Suppressor macrophage treated with lipopolysaccharide for 4 hours (primary cell): ENCODE results near the gene ARPIN.
A peak's percentile ranks its signal among the peaks of the same experiment; 100 is the strongest.
"Not testable (repeated sequence)": the region's sequence is repeated elsewhere in the genome, so short reads cannot be mapped to it uniquely, and the experiment has no call there.

Source experiments
- DNase-seq: peaks from one replicate; pipeline ENCODE4 v3.0.0-alpha.2; 2020

The ARPIN gene

DNA sequence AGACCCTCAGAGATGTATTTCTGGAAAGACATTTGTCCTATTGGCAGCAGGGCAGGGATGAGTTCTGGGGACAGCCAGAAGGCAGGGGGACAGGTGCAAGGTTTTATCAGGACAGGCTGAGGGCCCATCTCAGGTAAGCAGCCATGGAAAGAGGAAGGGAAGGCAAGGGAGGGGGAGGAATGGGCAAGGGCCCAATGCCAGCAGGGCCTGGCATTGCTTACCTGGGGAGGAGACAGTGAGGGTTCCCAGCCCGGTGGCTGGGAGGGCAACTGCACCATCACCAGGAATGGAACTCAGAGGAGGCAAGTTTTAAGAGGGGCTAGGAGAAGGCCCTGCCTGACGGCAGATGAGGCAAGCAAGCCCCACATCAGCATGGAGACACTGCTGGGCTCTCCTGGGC lies 3.1 kb downstream of the ARPIN start:
- DNase-seq, result no peak

DNA sequence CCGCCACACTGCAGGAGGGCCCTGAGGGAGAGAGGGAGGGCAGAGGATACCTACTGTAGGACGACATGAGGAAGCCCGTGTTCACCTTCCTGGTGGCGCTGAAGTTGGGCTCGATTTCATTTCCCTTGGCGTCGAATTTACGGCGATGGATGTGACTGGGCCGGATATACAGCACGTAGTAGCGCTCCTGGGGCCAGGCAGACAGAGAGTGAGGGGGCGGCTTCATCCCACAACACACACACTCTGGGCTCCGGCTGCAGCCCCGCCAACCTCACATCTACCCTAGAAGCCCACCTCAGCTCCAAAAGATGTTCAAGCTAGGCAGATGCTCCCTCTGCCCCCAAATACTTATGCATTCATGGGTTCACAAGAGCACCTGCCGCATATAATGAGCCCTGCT lies 4.5 kb downstream of the ARPIN start:
- no peak for DNase-seq

DNA sequence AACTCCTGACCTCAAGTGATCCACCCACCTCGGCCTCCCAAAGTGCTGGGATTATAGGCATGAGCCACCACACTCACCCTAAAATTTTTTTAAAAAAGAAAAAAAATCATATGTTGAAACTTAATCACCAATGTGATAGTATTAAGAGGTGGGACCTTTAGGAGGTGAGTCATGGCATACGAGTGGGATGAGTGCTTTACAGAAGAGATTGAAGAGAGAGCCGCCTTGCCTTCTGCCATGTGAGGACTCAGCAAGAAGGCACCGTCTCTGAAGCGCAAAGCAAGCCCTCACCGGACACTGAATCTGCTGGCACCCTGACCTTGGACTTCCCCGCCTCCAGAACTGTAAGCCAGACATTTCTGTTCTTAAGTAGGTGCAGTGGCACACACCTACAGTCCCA lies 5.5 kb downstream of the ARPIN start:
- no peak for DNase-seq

DNA sequence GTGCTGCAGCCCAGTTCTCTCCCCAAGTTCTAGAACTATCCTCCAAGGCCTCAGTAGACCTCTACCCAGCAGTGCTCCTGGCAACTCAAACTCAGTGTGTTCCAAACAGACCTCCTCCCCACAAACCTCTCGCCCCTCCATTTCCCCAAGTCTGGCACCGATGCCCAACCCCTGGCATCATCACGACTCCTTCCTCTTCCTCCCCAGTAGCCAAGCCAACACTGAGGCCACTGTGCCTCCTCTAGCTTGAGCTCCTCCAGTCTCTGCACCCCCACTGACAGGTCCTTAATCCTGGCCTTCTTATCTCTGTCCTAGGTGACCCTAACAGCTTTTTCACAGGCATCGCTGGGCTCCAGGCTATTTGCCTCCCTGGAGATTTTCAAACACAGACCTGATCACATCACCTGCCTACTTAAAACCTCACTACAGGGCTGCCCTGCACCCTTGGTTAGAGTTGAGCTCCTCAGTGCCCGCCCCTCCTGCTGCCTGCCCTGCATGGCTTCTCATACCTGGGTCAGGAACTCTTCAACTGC lies 6.8 kb downstream of the ARPIN start:
- no peak for DNase-seq

DNA sequence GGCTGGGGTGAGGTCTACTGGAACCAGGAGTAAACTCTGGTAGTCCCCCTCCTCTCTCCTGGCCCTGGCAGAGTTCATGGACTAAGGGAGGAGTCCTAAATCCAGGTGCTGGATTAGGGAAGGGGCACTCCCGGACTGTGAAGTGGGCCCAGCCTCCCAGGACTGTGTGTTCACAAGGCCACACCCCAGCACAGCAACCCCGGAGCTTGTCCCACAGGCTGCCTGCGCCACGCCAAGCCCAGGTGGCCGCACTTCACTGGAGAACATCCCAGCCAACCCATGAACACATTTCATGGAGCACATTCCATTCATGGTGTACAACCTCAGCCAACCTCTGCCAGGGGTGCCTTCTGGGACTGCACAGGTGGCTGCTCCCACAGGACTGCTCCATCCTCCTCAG lies 8.2 kb downstream of the ARPIN start:
- no peak for DNase-seq

DNA sequence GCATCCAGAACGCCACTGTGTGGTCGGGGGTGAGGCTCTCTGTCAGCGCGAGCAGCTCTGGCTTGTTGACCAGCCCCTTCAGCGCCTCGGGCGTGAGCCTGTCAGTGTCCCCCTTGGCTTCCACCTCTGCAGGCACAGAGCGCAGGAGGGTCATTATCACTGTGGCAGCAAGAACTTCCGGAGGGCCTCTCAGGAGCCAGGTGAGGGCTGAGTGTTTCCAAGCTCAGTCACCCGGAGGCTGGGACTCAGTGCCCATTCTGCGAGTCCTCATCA lies 9.0 kb downstream of the ARPIN start:
- no peak for DNase-seq

DNA sequence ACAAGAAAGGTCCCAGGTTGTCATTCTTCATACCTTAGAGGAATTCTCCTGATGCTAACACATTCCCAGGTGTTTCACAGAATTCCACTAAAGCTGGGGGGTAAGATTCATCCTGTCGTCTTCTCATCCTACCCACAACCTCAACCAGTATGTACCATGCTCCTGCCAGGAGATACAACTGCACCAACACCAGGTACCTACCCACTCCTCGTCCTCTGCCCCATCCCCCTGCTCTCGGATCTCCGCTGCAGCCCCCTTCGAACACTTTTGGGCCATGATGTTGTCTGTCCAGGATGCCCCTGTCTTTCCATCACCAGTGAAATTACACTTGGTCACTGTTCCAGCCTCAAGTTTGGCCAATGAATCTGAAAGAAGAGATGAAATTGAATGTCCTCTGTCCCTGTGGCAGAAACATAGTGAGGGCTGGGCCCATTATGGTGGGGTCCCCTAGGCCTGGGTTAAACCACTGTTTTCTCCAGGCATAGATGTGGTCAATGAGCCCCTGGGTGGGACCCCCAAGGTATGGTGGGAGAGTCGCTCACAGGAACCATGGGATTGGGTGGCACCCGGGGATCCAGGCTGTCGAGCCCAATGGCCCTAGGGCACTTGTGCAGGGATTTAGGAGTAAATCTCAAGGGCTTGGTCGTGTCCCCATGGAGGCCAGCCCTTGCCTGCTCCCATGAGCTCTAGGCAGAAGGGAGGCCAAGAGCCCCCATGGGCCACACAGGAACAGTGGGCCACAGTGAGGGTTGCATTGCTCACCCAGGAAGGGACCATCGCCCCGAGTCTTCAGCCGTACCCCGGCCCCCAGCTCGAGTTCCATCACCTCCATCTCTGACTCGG lies 9.5 kb downstream of the ARPIN start:
- no peak for DNase-seq

DNA sequence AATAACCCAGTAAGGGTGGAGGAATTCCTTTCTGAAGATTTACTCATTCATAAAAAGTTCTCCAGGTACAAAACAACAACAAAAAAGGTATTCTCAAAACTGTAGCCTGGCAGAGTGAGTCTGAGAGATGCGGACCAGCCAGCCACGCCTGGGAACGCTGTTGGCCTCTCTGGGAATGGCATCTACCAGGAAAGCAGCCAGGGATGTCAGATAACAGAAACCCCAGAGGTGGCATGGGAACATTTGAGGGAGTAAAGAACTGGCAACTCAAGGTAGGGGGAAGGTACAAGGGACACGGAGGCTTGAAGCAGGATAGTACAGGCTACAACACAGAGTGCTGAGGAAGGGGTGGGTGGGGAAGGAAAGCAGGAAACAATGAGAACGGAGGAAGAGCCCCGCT lies 11.9 kb downstream of the ARPIN start:
- DNase-seq, result no peak

DNA sequence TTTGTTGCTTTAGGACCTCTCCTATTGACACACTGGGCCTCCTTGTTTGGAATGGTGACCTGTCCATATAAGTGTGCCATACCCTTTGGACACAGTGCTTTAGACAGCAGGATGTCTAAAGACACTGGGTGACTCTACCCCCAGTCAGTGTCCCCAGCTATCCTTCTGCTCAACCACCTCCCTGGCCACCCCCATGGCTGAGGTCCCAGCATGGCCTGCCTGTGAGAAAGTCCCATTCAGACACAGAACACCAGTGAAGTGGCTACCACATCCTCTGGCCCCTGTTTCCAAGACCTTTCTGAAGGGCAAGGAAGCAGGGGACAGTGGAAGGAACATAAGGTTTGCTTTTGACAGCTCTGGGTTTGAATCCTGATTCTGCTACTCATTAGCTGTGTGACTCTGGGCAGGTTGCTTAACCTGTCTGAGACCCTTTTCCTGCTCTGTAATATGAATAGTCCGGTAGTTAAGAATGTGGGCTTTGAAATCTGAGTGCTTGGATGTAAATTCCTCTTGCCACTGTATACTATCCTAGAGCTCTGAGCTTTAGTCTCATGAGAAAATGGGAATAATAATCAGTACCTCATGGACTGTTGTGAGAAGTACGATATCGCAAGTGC lies 12.7 kb downstream of the ARPIN start:
- no peak for DNase-seq

DNA sequence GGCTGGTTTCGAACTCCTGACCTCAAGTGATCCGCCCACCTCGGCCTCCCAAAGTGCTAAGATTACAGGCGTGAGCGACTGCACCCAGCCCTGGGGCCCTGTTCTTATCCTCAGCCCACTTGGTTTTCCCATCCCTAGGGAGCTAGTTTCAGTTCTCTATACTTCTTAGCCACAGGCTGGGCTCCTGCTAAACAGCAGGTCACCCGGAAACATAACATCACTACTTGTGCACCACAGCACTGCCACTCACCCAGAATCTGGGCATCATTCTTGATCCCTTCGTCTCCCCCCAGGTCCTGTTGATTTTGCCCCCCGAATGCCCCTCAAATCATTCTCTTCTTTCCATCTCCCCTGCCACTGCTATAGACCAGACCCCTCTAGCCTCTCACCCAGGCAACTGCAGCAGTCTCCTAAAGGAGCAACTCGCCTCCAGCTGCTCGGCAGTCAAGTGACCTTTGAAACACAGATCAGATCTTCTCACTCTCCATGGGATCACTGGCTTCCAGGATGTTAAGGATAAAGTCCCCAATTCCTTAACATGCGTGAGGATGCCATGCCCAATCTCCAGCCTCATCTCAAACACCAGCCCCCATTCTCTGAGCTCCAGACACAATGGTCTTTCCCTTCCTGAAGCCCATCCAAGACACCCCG lies 13.3 kb downstream of the ARPIN start:
- peak; percentile 74 for DNase-seq

DNA sequence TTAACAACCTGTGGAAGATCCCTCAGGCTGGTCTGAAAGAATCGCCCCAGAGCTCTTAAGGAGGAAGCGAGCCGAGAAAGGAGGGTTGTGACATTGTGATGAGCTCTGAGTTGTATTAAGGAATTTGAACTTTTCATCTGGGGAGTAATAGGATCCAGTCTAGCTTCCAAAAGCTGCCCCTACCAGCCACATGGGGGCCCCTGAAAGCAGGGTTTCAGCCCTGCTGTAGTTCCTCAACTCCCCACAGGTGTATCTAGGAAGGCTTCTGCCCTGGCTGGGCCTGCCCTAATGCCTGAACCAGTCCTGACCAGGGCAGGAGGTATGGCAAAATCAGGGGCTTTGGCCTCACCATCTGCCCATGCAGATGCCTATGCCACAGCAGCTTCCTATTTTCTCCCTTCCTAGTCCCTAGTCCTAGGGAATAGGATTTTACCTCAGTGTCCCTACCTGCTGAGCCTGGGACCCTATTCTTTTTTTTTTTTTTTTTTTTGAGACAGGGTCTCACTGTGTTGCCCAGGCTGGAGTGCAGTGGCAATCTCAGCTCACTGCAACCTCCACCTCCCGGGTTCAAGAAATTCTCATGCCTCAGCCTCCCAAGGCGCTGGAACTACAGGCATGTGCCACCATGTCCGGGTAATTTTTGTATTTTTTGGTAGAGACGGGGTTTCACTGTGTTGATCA lies 14.0 kb downstream of the ARPIN start:
- peak; percentile 17 for DNase-seq

DNA sequence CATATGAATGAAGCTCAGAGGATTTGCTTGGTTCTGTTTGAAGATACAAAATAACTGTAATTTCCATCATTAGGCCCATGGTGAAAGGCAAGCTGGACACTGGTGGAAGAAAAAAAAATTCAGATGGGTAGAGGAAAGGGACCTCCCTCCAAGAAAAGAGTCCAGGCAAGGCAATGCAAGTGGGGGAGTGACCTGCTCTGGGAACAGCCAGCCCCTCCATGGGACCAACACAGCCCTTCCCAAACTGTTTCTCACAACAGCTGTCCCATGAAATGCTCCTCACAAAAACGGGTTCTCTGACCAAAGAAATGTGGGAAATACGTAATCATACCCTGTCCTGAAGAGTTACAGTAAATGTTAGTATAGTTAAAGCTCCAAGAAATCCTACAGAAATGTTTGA lies 14.6 kb downstream of the ARPIN start:
- no peak for DNase-seq

DNA sequence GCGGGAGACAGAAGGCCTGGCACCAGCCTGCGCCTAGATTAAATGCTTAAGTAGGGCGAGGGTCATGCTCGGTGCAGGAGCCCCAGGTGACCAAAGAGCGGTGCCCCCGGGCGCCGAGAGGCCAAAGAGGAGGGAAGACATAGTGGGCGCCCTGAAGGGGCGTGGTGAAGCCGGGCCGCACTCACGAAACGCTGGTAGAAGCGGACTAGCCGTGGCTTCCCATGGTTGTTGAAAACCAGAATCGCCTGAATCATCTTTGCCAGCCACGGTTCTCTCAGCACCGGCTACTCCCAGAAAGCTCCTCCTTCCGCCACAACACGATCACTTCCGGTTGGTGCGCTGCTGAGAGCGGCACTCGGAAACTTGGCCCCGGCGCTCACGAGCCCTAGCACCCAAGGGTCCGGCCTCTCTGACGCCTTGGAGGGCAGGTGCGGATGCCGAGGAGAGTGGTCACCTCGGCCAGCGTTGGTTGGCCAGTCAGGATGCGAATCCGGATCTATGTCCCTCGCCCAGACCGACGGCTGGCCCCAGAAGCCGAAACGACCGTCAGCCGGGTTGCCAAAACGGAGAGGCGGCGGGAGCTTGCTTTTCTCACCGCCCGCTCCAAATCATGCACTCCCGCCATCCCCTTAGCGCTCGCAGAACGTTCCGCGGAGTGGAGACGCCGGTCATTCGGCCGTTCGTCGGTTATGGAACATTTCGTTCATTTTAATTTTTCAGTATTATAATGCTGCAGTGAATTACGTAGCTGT lies 18.9 kb downstream of the ARPIN start, which contains the start of gene AP3S2:
Gene AP3S2 (minus strand): TSS at position 299 of the 752 bp plus-strand sequence. CDS start 45 bp downstream, at position 254.
- DNase-seq, result peak; percentile 95

DNA sequence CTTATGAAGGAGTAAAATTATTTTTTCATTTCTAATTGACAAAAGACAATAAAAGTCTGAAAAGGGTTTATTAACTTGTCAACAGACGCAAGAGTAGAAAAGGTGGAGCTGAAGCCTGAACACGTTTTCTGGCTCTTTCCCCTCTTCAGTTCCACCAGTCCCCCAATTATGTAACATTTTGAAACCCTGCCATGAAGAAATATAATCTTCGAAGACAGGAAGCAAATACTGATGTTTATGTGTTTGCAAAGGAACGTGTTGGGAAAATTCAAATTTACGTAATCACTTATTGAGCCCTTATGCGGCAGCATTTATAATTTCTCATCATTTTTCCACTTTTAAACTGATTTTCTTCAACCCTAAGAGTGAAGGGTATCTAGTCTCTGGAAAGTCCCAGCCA lies 19.7 kb downstream of the ARPIN start:
- peak; percentile 79 for DNase-seq

DNA sequence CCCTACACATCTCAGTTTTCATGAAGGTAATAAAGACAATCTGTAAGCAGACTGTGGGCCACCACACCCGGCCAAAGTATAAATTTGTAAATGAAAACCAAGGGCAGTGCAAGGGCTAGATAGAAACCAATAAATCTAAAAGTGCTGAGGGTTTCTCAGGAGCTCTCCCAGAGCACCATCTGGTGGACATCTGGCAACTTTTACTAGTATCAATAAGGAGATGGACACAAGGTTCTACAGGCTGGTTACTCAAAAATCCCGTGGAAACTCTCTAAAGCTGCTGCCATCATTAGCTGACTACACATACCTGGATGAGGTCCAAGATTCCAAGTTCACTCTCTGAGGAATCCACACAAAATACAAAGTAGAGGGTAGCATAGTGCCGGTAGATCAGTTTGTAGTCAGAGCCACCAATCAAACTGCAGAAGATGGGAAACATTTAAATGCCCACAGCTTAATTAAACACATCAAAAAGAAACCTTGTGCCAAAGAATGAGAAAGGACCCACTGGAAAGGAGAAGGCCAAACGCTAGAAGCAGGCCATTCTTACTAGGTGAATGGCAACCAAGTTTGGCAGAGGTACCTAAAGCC lies 24.4 kb downstream of the ARPIN start:
- DNase-seq, result peak; percentile 74

DNA sequence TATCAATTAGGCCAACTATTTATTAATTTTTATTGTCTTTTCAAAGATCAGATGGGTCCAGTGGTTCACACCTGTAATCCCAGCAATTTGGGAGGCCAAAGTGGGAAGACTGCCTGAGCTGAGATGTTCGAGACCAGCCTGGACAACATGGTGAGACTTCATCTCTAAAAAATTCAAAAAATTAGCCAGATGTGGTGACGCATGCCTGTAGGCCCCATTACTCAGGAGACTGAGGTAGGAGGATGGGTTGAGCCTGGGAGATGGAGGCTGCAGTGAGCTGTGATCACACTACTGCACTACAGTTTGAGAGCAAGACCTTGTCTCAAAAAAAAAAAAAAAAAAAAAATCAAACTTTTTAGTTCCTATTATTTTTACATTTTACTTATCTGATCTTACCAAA lies 27.1 kb downstream of the ARPIN start:
- DNase-seq, result no peak

DNA sequence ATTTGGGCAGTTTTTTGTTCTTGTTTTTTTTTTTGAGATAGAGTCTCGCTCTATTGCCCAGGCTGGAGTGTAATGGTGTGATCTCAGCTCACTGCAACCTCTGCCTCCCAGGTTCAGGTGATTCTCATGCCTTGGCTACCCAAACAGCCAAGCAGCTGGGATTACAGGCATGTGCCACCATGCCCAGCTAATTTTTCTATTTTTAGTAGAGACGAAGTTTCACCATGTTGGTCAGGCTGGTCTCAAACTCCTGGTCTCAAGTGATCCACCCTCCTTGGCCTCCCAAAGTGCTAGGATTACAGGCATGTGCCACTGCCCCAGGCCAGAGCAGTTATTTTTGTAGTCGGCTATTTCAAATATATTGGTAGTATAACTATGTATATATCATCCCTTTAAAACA lies 27.6 kb downstream of the ARPIN start:
- DNase-seq, result not testable (repeated sequence)

DNA sequence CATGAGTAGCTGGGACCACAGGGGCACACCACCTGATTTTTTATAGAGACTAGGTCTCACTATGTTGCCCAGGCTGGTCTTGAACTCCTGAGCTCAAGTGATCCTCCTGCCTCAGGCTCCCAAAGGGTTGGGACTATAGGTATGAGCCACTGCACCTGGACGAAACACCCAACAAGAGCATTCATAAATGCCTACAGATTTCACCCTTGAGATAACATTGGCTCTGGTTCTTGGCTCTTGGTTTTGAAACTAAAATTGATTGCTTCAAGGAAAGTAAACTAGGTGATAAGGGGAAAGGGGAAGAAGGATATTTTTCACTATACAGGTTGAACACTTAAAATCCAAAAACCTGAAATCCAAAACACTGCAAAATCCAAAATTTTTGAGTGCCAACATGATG lies 29.2 kb downstream of the ARPIN start:
- DNase-seq, result no peak

DNA sequence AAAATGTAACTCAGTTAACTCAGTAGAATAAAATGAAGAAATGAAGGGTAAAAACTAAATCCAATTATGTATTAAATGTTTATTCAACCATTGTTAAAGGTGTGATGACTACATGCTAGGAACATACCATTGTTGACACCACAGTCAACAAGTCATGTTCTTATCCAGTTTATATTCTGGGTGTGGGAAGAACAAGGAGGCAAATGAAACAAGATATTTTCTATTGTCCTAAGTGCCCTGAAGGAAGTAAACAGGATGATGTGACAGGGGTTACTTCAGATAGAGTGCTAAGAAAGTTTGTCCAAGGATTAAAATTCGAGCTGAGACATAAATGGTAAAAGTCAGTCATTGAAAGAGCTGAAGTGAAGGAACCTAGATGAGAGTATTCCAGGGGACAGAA lies 32.0 kb downstream of the ARPIN start:
- DNase-seq, result no peak

DNA sequence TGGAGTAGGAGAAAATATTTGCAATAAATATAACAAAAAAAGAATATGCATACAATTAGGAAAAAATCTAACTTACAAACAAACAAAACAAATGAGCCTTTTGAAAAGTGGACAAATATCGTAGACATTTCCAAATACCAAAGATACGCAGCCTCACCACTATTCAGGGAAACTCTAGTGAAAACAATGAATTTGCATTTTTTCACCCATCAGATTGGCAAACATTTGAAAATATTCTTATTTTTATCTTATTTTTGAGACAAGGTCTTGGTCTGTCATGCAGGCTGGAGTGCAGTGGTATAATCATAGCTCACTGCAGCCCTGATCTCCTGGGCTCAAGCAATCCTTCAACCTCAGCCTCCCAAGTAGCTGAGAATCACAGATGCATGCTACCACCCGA lies 34.4 kb downstream of the ARPIN start:
- DNase-seq, result no peak

DNA sequence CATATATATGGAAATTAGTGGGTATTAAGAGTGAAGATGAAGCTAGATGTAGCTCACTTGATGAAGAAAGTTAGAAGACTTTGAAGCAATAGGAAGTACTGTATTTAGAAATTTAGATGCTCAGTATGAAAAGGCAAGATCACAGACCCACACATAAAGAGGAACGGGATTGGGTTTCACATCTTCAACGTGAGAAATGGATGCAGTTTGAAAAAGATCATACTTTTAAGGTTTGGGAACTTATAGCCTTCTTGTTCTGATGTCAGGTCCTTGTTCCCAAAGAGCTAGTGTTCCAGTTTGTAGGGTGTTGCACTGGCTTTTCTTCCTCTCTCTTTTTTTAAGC lies 35.7 kb downstream of the ARPIN start:
- peak; percentile 59 for DNase-seq

DNA sequence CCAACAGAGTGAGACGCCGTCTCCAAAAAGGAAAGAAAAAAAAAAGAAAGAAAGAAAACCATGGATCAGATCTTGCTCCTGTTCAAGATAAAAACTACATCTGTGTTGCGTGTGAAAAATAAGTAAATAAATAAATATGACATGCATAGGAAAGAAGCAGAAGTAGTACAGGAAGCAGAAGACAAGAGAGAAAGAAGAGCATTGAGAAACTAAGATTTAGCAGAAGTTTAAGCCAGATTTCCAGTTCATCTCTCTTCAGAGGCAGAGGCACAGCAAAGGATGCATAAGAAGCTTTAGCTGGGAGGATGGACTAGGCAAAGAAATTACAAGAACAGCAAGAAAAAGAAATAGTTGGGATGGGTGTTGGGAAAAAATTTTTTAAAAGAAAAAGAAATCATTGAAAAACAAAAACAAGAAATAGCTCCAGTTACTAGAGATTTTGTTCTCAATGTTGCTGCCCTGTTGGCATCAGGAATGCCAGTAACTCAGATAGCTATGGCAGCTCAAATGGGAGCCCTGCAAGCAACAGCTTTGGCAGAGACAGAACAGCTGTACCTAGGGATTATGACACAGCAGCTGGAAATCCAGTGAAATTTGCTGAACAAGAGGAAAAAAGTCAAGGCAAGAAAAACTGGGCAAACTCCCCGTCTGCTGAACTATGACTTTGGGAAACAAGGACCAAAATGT lies 36.2 kb downstream of the ARPIN start:
- DNase-seq, result peak; percentile 43
